Thyroid gland (tissue), 4 donors: ENCODE results near the gene PCDH12. TPM values are rescaled to one million over a fixed set of nuclear protein-coding genes. Genes with fewer than 3 reads are reported as not detected.

Experiments
- DNase-seq, 2 donors: peaks; one replicate each; pipeline ENCODE4 v3.0.0-alpha.2; 2019
- H3K27ac ChIP-seq, 3 donors: fragments of 200-600 bp; sonication (generic); 1 replicate in 2 of 3; 2 replicates in 1 of 3; pipeline ENCODE4 v1.5.1; 2016 to 2019; ENCODE audit warnings: mild to moderate bottlenecking in 1 of 3, moderate library complexity in 1 of 3
- H3K27me3 ChIP-seq: fragments of 200-600 bp; sonication (generic); one replicate; pipeline ENCODE4 v1.5.1; 2019
- H3K36me3 ChIP-seq, 2 donors: fragments of 200-600 bp; sonication (generic); one replicate each; pipeline ENCODE4 v1.5.1; 2016 to 2019
- H3K4me1 ChIP-seq, 2 donors: fragments of 200-600 bp; sonication (generic); one replicate each; pipeline ENCODE4 v1.5.1; 2017 to 2019
- H3K4me3 ChIP-seq, 3 donors: fragments of 200-600 bp; sonication (generic); replicated peaks in 1 of 3; 1 replicate in 2 of 3; 2 replicates in 1 of 3; pipeline ENCODE4 v1.5.1; 2016; ENCODE audit warnings: mild to moderate bottlenecking in 1 of 3
- H3K9me3 ChIP-seq: fragments of 200-600 bp; sonication (generic); one replicate; pipeline ENCODE4 v1.5.1; 2017
- CTCF ChIP-seq, 6 experiments: fragments of 200-600 bp in 3 of 6; fragments of 450-650 bp in 3 of 6; sonication (generic) in 3 of 6; IDR thresholded peaks; one replicate each; pipeline ENCODE4 v1.5.1; 2016 to 2019; ENCODE audit warnings: antibody characterized with exemption in 6 of 6, mild to moderate bottlenecking in 2 of 6, inconsistent platforms in 1 of 6, moderate library complexity in 1 of 6
- POLR2A ChIP-seq, 2 donors: fragments of 450-650 bp; IDR thresholded peaks; one replicate each; pipeline ENCODE4 v1.6.1; 2017; ENCODE audit warnings: antibody characterized with exemption in 2 of 2, mild to moderate bottlenecking in 2 of 2, moderate library complexity in 1 of 2
- WGBS, 2 donors: methylation state at CpG; one replicate each; pipeline ENCODE4 v1.1.5; 2017; 5-methylcytosine and 5-hydroxymethylcytosine counted together
- intact Hi-C: fragments of 100-400 bp; cut with DNase I; formaldehyde crosslinking; loops from one replicate; pipeline ENCODE4 v1.15.1; 2023
- total RNA-seq, 4 donors: library from RNA; depleted of rRNA; stranded (reverse); fragments of >200 nt; gene quantifications; one replicate each; pipeline ENCODE4 v1.2.3, GENCODE V29; 2016

Gene PCDH12
- total RNA-seq, 4 donors from 2014 or later = 7.7 to 23.2 (median 8.0) TPM

- Histone ChIP-seq H3K4me1 (peaks cover 13 to 17% of the 10 kb centered on the region in 2 donors), H3K36me3 (peaks cover 6 to 10% of the 10 kb centered on the region in 2 donors), H3K27ac (no peak overlapping the region), H3K9me3 (no peaks in the 10 kb centered on the region), H3K27me3 (no peaks in the 10 kb centered on the region), H3K4me3 (no peak overlapping the region)
- intact Hi-C loops = no loop called here
- 77 to 88% methylated on average over 2 of the region's 2 CpGs for WGBS, 2 donors
- DNase-seq = no peak
- TF ChIP-seq POLR2A (IDR thresholded peaks at IDR 0.05) (no peak), CTCF (IDR thresholded peaks at IDR 0.05) (no peak)
Observed at GRCh38 chr5:141920771-141921170, 37.2 kb downstream of the PCDH12 start.

- Histone ChIP-seq H3K27ac (no peak overlapping the region), H3K4me1 (peaks cover 12% of the 10 kb centered on the region in 2 donors), H3K27me3 (no peaks in the 10 kb centered on the region), H3K36me3 (no peaks in the 10 kb centered on the region), H3K9me3 (no peaks in the 10 kb centered on the region), H3K4me3 (no peak overlapping the region)
- no peak for TF ChIP-seq CTCF (IDR thresholded peaks at IDR 0.05)
- no peak for TF ChIP-seq POLR2A (IDR thresholded peaks at IDR 0.05)
- intact Hi-C loops = no loop called here
- WGBS, 2 donors = 88 to 94% methylated on average over 8 of the region's 8 CpGs
- no peak for DNase-seq
Observed at GRCh38 chr5:141919218-141920119, 38.5 kb downstream of the PCDH12 start.

GRCh38 chr5:141917760-141918159 lies 40.2 kb downstream of the PCDH12 start:
- Histone ChIP-seq H3K36me3 (no peaks in the 10 kb centered on the region), H3K9me3 (no peaks in the 10 kb centered on the region), H3K27me3 (no peaks in the 10 kb centered on the region), H3K4me3 (no peak overlapping the region), H3K4me1 (peaks cover 5 to 9% of the 10 kb centered on the region in 2 donors), H3K27ac (no peak overlapping the region)
- TF ChIP-seq POLR2A (IDR thresholded peaks at IDR 0.05) = no peak
- TF ChIP-seq CTCF (IDR thresholded peaks at IDR 0.05) = no peak
- intact Hi-C loops = no loop called here
- DNase-seq = no peak
- WGBS, 2 donors = 78 to 81% methylated on average over 5 of the region's 5 CpGs

GRCh38 chr5:141916522-141916921 lies 41.5 kb downstream of the PCDH12 start:
- Histone ChIP-seq H3K4me1 (peaks cover 4 to 7% of the 10 kb centered on the region in 2 donors), H3K36me3 (no peaks in the 10 kb centered on the region), H3K27ac (no peak overlapping the region), H3K4me3 (no peak overlapping the region), H3K9me3 (no peaks in the 10 kb centered on the region), H3K27me3 (no peaks in the 10 kb centered on the region)
- WGBS, 2 donors = 73 to 74% methylated on average over 2 of the region's 2 CpGs
- TF ChIP-seq CTCF (IDR thresholded peaks at IDR 0.05) (no peak), POLR2A (IDR thresholded peaks at IDR 0.05) (no peak)
- no peak for DNase-seq
- intact Hi-C loops = no loop called here

- Histone ChIP-seq H3K4me3 (no peak overlapping the region), H3K36me3 (no peaks in the 10 kb centered on the region), H3K4me1 (peaks cover 4 to 7% of the 10 kb centered on the region in 2 donors), H3K27me3 (no peaks in the 10 kb centered on the region), H3K9me3 (no peaks in the 10 kb centered on the region), H3K27ac (no peak overlapping the region)
- intact Hi-C loops = no loop called here
- whole genome bisulfite sequencing, 2 donors = 71 to 80% methylated on average over 6 of the region's 6 CpGs
- TF ChIP-seq CTCF (IDR thresholded peaks at IDR 0.05) (no peak), POLR2A (IDR thresholded peaks at IDR 0.05) (no peak)
- no peak for DNase-seq
Observed at GRCh38 chr5:141915881-141916336, 42.1 kb downstream of the PCDH12 start.
